Measurements from ENCODE around the gene CD247.

The CD247 gene

GRCh38 chr1:167455786-167456446 is 62.4 kb downstream of the CD247 start:
- no peak for DNase-seq

GRCh38 chr1:167454894-167455785 is 63.2 kb downstream of the CD247 start:
- DNase-seq = no peak

DNA sequence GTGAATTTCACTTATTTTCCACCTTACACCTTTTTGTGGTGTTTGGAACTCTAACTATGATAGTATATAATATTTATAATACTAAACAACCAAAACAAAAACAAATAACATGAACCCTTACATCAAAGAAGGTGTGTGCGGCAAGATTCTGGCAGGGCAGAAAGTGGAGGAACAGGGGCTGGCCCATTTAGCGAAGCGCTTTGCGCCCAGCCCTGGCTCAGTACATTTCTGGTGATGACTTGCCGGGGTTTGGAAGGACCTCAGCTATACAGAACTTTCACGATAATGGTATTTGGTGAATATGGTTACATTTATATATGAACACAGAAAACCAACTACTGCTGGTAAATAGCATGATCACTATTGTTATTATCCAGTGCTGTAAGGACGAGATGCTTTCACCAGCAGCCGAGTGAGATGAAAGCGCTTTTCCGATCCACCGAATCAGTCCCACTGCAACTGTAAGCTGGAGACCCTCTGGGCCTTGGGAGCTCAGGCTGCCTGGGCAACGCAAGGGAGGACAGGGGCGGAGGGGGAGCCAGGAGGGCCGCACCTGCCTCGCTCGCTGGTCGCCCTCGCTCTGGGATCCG is 63.9 kb downstream of the CD247 start:
- no peak for DNase-seq

DNA sequence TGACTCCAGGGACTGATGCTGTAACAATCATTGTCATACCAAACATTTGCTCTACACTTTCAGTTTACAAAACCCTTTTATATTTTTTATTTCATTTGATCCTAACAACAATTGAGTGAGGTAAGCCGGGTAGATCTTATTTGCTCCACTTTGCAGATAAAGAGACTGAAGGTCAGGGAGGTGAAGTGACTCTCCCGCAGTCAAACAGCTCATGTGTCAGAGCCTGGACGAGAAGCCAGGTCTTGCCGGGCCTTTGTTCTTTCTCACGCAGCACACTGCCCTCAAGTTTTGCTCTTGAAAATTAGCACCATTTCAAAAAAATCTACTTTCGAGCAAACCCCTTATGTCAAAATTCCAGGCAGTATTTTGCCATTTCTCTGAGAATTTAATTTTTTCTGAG is 65.2 kb downstream of the CD247 start:
- DNase-seq = no peak

DNA sequence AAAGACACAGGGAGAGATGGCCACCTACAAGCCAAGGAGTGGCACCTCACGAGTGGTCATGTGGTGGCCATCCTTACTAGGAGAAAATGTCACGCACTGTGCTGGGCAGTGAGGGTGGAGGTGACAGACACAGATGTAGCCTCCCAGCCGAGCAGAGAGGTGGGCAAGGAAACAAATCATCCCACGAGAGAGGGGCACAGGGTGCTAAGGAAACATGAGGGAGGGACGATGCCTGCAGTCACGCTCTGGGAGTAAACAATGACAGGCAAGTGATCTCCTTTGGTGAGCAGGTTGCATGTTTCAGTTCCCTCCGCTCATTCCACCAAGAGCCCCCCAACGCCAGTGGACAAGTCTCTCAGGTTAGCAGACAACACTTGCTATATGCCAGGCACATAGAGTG is 65.8 kb downstream of the CD247 start:
- DNase-seq = no peak

- DNase-seq = no peak
These were observed 67.5 kb downstream of the CD247 start for GRCh38 chr1:167450843-167451242.

DNA sequence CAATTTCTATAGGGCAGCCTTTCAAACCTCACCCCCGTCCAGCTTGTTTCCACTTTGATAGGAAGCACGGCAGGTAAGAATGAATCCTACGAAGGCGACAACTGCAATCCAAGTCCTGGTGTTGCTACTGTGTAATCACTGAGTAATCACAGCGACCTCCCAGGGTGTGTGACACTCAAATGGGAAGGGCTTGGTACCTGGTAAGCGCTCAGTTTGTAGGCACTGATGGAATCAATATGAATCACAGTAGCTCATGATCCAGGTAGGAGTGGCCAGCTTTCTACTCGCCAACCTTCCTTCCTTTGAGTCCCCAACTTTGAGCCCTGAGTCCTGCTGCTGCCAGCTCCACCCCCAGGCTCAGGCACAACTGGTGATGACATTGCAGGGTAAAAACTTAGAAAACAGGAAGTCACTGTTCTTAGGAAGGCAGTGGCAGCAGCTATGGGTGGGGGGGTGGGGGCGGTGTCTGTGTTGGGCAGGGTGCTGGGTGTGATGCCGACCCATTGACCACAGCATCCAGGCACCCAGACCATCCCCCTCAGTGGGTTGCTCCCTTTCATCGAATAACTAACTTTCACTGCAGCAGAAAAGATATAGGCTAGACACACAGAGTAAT is 70.7 kb downstream of the CD247 start:
- no peak for DNase-seq

DNA sequence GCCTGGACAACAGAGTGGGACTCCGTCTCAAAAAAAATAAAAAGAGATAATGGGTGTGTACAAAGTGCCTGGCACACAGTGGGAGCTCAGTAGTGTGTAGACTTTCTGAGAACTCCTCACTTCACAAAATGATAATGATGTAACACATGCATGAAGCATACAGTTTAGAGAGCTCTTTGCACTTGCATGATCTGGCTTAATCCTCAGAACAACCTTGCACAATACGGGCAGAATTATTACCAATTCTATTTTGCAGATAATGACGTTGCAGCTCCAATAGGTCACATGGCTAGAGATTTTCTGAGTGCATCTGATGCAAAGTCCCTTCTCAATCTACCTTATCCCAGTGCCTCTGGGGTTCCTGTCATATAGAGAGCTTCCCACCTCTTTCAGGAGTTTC is 71.4 kb downstream of the CD247 start:
- DNase-seq = no peak

GRCh38 chr1:167443757-167444156 is 74.6 kb downstream of the CD247 start:
- DNase-seq = no peak

GRCh38 chr1:167442854-167443565 is 75.3 kb downstream of the CD247 start:
- DNase-seq = no peak

- peak; percentile 66 for DNase-seq
These were observed 76.0 kb downstream of the CD247 start for GRCh38 chr1:167442142-167442848.

- DNase-seq = no peak
These were observed 77.1 kb downstream of the CD247 start for GRCh38 chr1:167441222-167441621.

- no peak for DNase-seq
These were observed 77.6 kb downstream of the CD247 start for GRCh38 chr1:167440776-167441175.

DNA sequence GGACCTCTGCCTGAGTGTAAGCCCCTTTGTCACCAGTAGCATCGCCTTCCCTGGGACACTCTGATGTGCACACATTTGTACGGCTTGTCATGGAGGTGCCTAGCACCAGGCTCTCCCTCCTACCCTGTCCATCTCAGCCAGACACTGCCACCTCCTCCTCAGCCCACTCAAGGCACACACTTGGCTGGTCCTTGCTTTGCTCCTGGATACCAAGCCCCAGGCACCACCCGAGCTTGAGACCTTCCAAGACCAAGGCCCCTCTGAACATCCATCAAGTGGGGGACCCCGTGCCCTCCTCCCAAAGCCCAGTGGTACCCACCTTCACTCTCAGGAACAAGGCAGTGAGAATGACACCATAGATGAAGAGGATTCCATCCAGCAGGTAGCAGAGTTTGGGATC is 78.0 kb downstream of the CD247 start:
- no peak for DNase-seq

- no peak for DNase-seq
These were observed 78.9 kb downstream of the CD247 start for GRCh38 chr1:167439301-167439988.

DNA sequence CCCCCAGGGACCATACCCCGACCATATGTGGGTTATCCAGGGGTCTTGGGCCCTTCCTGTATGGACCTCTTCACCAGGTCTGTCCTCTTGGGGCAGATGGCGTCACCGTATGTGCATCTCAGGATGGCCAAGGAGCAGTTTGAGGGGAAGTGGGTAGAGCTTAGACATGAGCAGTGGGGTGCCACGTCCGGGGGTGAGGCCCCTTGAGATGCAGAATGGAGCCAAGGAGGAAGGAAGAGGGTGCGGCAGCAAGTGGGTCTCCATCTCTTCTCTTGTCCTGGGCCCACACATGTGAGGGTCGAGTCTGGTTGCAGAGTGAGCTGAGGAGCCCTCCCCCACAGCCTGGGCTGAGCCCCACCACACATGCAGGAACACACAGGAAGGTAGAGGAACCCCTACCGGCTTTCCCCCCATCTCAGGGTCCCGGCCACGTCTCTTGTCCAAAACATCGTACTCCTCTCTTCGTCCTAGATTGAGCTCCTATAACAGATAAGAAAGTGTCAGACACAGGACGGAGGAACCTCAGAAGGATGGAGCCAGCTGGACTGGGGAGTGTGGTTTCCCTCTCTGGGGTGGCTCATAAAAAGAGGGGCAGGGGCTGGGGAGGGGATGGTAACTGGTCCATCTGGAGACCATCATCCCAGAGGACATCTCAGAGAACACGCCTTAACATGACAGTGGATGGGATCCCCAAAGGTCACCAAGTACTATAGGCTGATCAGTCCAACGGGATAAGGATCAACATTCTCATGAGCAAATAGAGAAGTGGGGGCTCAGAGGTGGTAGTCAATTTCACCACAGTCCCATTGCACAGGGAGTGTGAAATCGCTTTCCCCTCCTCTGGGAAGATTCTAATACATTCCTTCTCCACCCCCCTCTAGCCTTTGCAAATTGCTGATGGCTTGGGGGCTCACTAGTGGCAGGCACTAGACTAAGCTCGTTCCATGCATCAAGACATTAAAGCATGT is 79.9 kb downstream of the CD247 start:
- no peak for DNase-seq

DNA sequence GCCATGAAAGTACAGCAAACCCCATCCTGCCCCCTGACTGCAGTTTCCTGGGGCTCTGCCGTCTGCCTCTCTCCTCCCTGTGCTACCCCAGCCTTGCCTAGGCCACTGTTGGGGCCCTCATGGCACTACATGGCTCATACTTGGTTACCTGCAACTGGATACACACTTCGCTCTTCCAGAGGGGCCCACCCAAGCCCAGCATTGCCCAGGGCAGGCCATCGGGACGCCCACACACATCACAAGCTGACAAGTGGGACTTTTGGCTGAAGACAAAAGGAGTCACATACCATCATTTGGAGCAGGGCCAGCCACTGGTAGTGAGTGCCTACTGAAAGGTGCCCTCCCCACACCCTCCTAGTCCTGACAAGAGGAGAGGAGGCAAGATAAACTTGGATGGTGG is 82.8 kb downstream of the CD247 start:
- DNase-seq = no peak

DNA sequence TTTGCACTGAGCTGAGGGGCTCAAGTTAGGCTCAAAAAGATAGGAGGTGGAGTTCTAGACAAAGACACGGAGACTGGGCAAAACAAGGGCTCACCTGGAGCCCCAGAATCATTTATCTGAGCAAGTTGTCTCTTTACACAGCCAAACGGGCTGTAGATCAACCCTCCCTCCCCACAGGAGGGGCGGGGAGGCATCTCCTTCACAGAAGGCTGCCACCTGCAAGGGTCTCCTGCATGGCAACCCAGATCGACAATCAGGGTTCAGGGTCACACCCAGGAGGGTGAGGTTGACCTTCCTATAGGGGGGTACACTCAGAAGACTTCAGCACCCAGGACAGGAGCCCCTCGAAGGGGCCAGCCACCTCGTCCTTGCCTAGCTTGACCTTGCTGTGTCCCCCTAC is 84.0 kb downstream of the CD247 start:
- no peak for DNase-seq

GRCh38 chr1:167433884-167434283 is 84.4 kb downstream of the CD247 start:
- no peak for DNase-seq

- DNase-seq = no peak
These were observed 85.5 kb downstream of the CD247 start for GRCh38 chr1:167432780-167433179.

Data from amniotic stem cell (primary cell).